ENCODE measurements around the gene PPP1R36.
"Not testable (repeated sequence)": the region's sequence is repeated elsewhere in the genome, so short reads cannot be mapped to it uniquely, and the experiment has no call there.

PPP1R36 gene

GRCh38 chr14:64508215-64508776 is 41.5 kb upstream of the PPP1R36 start:
- DNase-seq (ENCODE audit: low spot score in 2 of 2), result no peak
- no peaks in the 10 kb centered on the region for H3K27me3 Mint-ChIP-seq
- H3K4me3 Mint-ChIP-seq, result peak overlapping the region; percentile 91
- peaks cover 34% of the 10 kb centered on the region for H3K36me3 Mint-ChIP-seq (ENCODE audit: insufficient read depth)
- H3K4me1 Mint-ChIP-seq, result peaks cover 75% of the 10 kb centered on the region
- H3K9me3 Mint-ChIP-seq, result no peaks in the 10 kb centered on the region
- ATAC-seq (replicated peaks; ENCODE audit: extremely low read depth, poor library complexity, severe bottlenecking), result no peak
- peak overlapping the region; percentile 60 for H3K27ac Mint-ChIP-seq (ENCODE audit: low read depth)

- peak overlapping the region; percentile 91 for H3K4me3 Mint-ChIP-seq
- H3K27ac Mint-ChIP-seq (ENCODE audit: low read depth), result peak overlapping the region; percentile 60
- peaks cover 78% of the 10 kb centered on the region for H3K4me1 Mint-ChIP-seq
- no peaks in the 10 kb centered on the region for H3K27me3 Mint-ChIP-seq
- ATAC-seq (replicated peaks; ENCODE audit: extremely low read depth, poor library complexity, severe bottlenecking) (no peak), DNase-seq (ENCODE audit: low spot score in 2 of 2) (no peak)
- peaks cover 29% of the 10 kb centered on the region for H3K36me3 Mint-ChIP-seq (ENCODE audit: insufficient read depth)
- no peaks in the 10 kb centered on the region for H3K9me3 Mint-ChIP-seq
These were observed 40.7 kb upstream of the PPP1R36 start for GRCh38 chr14:64509036-64509435.

GRCh38 chr14:64510825-64511671 is 38.7 kb upstream of the PPP1R36 start:
- peak; percentile 49 for DNase-seq (ENCODE audit: low spot score in 2 of 2)
- H3K27ac Mint-ChIP-seq (ENCODE audit: low read depth), result peak overlapping the region; percentile 60
- no peaks in the 10 kb centered on the region for H3K27me3 Mint-ChIP-seq
- no peaks in the 10 kb centered on the region for H3K9me3 Mint-ChIP-seq
- ATAC-seq (replicated peaks; ENCODE audit: extremely low read depth, poor library complexity, severe bottlenecking), result peak; percentile 60
- H3K4me1 Mint-ChIP-seq, result peaks cover 74% of the 10 kb centered on the region
- peak overlapping the region; percentile 91 for H3K4me3 Mint-ChIP-seq
- H3K36me3 Mint-ChIP-seq (ENCODE audit: insufficient read depth), result peaks cover 14% of the 10 kb centered on the region

- ATAC-seq (replicated peaks; ENCODE audit: extremely low read depth, poor library complexity, severe bottlenecking), result no peak
- Mint-ChIP-seq H3K4me3 (no peak overlapping the region), H3K9me3 (no peaks in the 10 kb centered on the region), H3K27ac (ENCODE audit: low read depth) (no peak overlapping the region), H3K27me3 (no peaks in the 10 kb centered on the region), H3K4me1 (peaks cover 72% of the 10 kb centered on the region), H3K36me3 (ENCODE audit: insufficient read depth) (peaks cover 9% of the 10 kb centered on the region)
- no peak for DNase-seq (ENCODE audit: low spot score in 2 of 2)
These were observed 36.5 kb upstream of the PPP1R36 start for GRCh38 chr14:64513271-64513670.

GRCh38 chr14:64515053-64515452 is 34.7 kb upstream of the PPP1R36 start:
- Mint-ChIP-seq H3K4me1 (peaks cover 63% of the 10 kb centered on the region), H3K27ac (ENCODE audit: low read depth) (no peak overlapping the region), H3K36me3 (ENCODE audit: insufficient read depth) (peaks cover 13% of the 10 kb centered on the region)

GRCh38 chr14:64516969-64517368 is 32.8 kb upstream of the PPP1R36 start:
- ATAC-seq (replicated peaks; ENCODE audit: extremely low read depth, poor library complexity, severe bottlenecking), result no peak
- Mint-ChIP-seq H3K9me3 (no peaks in the 10 kb centered on the region), H3K36me3 (ENCODE audit: insufficient read depth) (peaks cover 12% of the 10 kb centered on the region), H3K4me1 (peaks cover 46% of the 10 kb centered on the region), H3K27ac (ENCODE audit: low read depth) (peak overlapping the region; percentile 44), H3K27me3 (no peaks in the 10 kb centered on the region), H3K4me3 (peak overlapping the region; percentile 37)
- DNase-seq (ENCODE audit: low spot score in 2 of 2), result no peak

More at GRCh38 chr14:64515053-64515452, 34.7 kb upstream of the PPP1R36 start:
- Mint-ChIP-seq H3K4me3 (no peak overlapping the region), H3K9me3 (no peaks in the 10 kb centered on the region), H3K27me3 (no peaks in the 10 kb centered on the region)
- DNase-seq (ENCODE audit: low spot score in 2 of 2) (no peak), ATAC-seq (replicated peaks; ENCODE audit: extremely low read depth, poor library complexity, severe bottlenecking) (no peak)

- H3K27ac Mint-ChIP-seq (ENCODE audit: low read depth), result peak overlapping the region; percentile 46
- not testable (repeated sequence) for ATAC-seq (replicated peaks; ENCODE audit: extremely low read depth, poor library complexity, severe bottlenecking); DNase-seq (ENCODE audit: low spot score in 2 of 2); H3K27me3 Mint-ChIP-seq; H3K4me3 Mint-ChIP-seq; H3K9me3 Mint-ChIP-seq
- peaks cover 12% of the 10 kb centered on the region for H3K36me3 Mint-ChIP-seq (ENCODE audit: insufficient read depth)
- peaks cover 46% of the 10 kb centered on the region for H3K4me1 Mint-ChIP-seq
These were observed 32.1 kb upstream of the PPP1R36 start for GRCh38 chr14:64517667-64518066.

GRCh38 chr14:64518229-64518628 is 31.5 kb upstream of the PPP1R36 start:
- Mint-ChIP-seq H3K4me3 (no peak overlapping the region), H3K27ac (ENCODE audit: low read depth) (peak overlapping the region; percentile 46), H3K27me3 (no peaks in the 10 kb centered on the region), H3K4me1 (peaks cover 45% of the 10 kb centered on the region), H3K36me3 (ENCODE audit: insufficient read depth) (peaks cover 12% of the 10 kb centered on the region), H3K9me3 (no peaks in the 10 kb centered on the region)
- DNase-seq (ENCODE audit: low spot score in 2 of 2), result no peak
- no peak for ATAC-seq (replicated peaks; ENCODE audit: extremely low read depth, poor library complexity, severe bottlenecking)

- H3K4me3 Mint-ChIP-seq, result no peak overlapping the region
- ATAC-seq (replicated peaks; ENCODE audit: extremely low read depth, poor library complexity, severe bottlenecking) (no peak), DNase-seq (ENCODE audit: low spot score in 2 of 2) (no peak)
- peaks cover 12% of the 10 kb centered on the region for H3K36me3 Mint-ChIP-seq (ENCODE audit: insufficient read depth)
- peaks cover 27% of the 10 kb centered on the region for H3K4me1 Mint-ChIP-seq
- no peaks in the 10 kb centered on the region for H3K27me3 Mint-ChIP-seq
- H3K9me3 Mint-ChIP-seq, result no peaks in the 10 kb centered on the region
- H3K27ac Mint-ChIP-seq (ENCODE audit: low read depth), result peak overlapping the region; percentile 29
These were observed 29.1 kb upstream of the PPP1R36 start for GRCh38 chr14:64520699-64521098.

- H3K27me3 Mint-ChIP-seq, result no peaks in the 10 kb centered on the region
- H3K27ac Mint-ChIP-seq (ENCODE audit: low read depth), result no peak overlapping the region
- H3K4me3 Mint-ChIP-seq, result no peak overlapping the region
- H3K4me1 Mint-ChIP-seq, result peaks cover 17% of the 10 kb centered on the region
- ATAC-seq (replicated peaks; ENCODE audit: extremely low read depth, poor library complexity, severe bottlenecking), result no peak
- peaks cover 19% of the 10 kb centered on the region for H3K36me3 Mint-ChIP-seq (ENCODE audit: insufficient read depth)
- no peaks in the 10 kb centered on the region for H3K9me3 Mint-ChIP-seq
- no peak for DNase-seq (ENCODE audit: low spot score in 2 of 2)
These were observed 27.0 kb upstream of the PPP1R36 start for GRCh38 chr14:64522591-64523355.

- Mint-ChIP-seq H3K4me3 (no peak overlapping the region), H3K4me1 (peaks cover 19% of the 10 kb centered on the region), H3K27ac (ENCODE audit: low read depth) (no peak overlapping the region), H3K27me3 (no peaks in the 10 kb centered on the region), H3K9me3 (no peaks in the 10 kb centered on the region), H3K36me3 (ENCODE audit: insufficient read depth) (peaks cover 21% of the 10 kb centered on the region)
- ATAC-seq (replicated peaks; ENCODE audit: extremely low read depth, poor library complexity, severe bottlenecking) (no peak), DNase-seq (ENCODE audit: low spot score in 2 of 2) (no peak)
These were observed 24.4 kb upstream of the PPP1R36 start for GRCh38 chr14:64525354-64525753.

GRCh38 chr14:64531567-64531966 is 18.2 kb upstream of the PPP1R36 start:
- no peak for ATAC-seq (replicated peaks; ENCODE audit: extremely low read depth, poor library complexity, severe bottlenecking)
- peaks cover 12% of the 10 kb centered on the region for H3K36me3 Mint-ChIP-seq (ENCODE audit: insufficient read depth)
- no peak overlapping the region for H3K4me3 Mint-ChIP-seq
- no peaks in the 10 kb centered on the region for H3K9me3 Mint-ChIP-seq
- no peaks in the 10 kb centered on the region for H3K27me3 Mint-ChIP-seq
- peaks cover 14% of the 10 kb centered on the region for H3K4me1 Mint-ChIP-seq
- H3K27ac Mint-ChIP-seq (ENCODE audit: low read depth), result peak overlapping the region; percentile 61
- no peak for DNase-seq (ENCODE audit: low spot score in 2 of 2)

All from central memory CD8-positive, alpha-beta T cell (primary cell).